Activated naive CD4-positive, alpha-beta T cell treated with Interleukin-2 at 50 U/mL for 16 hours (primary cell): ENCODE results near the gene BTNL3.
"Not testable (repeated sequence)": the region's sequence is repeated elsewhere in the genome, so short reads cannot be mapped to it uniquely, and the experiment has no call there.

Experiments
- DNase-seq: peaks from one replicate; pipeline ENCODE4 v3.0.0-alpha.2; 2020

The BTNL3 gene

DNA sequence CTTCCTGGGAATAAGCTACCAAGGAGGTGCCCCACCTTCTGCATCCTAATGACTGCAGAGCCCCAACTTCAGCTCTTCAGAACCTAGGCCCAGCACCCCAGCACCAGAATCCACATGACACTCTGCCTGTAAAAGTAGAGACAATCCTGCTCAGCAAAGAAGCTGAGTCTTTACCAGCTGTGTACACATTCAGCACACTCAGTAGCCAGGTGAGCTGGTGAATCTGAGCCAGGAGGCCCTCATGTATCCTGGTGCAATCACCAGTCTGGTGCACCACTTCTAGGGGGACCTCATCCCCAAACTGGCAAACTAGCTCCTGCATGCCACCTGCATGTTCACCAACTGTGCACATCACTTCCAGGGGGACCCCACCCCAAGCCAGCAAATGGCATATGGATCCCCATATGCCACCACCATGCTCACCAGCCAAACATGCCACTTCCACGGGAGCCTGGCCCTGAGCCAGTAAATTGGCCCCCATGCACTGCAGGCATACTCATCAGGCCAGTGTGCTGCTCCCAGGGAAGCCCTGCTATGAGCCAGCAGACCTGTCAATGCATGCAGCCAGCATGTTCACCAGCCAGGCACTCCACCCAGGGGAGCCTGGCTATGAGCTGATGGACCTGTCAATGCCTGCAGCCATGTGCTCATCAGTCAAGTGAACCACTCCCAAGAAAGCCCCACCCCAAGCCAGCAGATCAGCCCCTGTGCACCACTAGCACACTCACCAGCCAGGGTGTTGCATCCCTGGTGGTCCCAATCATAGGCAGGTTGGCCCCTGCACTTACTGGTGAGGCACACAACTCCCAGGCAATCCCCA is 35.8 kb downstream of the BTNL3 start:
- DNase-seq = no peak

DNA sequence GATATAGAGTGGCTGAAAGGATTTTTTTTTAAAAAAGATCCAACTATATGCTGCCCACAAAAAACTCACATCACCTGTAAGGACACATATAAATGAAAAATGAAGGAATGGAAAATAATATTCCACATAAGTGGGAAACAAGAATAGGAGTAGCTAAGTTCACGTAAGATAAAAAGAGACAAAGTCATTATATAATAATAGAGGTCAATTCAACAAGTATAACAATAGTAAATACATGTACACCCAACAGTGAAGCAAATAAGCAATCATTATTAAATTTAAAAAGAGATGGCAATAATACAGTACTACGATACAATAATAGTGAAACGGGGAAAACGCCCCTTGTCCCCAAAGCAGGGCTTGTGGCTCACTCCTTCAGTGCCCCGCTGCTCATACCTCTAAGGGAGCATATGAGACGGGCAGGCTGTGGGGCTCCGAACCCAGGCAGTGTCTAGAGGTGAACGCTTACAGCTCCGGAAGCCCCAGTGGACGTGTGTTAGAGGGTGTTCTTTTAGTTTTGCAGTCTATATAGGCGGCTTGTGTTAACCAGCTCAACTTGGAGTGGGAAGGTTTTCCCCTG is 38.9 kb downstream of the BTNL3 start:
- no peak for DNase-seq

DNA sequence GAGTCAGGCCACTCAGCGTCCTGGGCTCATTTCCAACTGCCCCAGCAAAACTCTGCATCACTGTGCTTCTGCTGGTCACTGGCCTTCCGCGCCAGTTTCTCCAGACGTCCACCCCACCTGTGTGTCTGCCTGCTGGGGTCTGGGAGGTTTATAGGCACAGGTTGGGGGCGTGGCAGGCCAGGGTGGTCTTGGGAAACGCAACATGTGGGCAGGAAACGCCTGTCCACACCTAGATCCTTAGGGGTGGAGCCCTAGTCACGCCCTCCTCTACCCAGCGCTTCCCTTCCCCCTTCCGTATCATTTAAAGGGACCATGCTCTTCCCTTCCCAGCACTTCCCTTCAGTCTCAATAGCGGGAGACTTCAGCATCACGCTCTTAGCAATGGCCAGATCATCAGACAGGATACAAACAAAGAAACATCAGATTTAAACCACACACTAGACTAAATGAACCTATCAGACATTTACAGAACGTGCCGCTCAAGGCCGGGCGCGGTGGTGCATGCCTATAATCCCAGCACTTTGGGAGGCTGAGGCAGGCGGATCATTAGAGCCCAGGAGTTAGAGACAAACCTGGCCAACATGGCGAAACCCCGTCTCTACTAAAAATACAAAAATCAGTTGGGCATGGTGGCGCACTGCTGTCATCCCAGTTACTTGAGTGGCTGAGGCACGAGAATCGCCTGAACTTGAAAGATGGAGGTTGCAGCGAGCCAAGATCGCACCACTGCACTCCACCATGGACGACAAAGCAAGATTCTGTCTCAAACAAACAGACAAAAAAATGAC is 39.6 kb downstream of the BTNL3 start:
- DNase-seq = no peak

DNA sequence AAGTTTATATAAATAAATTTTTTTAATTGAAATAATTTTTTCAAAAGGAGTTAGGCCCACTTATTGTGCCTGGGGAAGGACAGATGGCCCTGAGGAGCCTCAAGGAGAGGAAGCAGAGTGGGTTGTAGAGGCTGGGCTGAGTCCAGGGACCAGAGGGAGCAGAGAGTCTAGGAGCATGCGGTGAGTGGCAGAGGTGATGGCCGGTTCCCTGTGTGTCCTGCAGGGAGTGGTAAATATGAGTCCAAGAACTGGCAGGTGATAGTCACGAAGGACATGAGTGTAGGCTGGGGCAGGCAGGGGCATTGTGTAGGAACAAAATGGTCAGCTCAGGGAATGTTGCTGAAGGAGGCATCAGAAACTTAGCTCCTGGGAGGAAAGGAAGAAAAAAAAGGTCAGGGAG is 43.1 kb downstream of the BTNL3 start:
- DNase-seq = no peak

DNA sequence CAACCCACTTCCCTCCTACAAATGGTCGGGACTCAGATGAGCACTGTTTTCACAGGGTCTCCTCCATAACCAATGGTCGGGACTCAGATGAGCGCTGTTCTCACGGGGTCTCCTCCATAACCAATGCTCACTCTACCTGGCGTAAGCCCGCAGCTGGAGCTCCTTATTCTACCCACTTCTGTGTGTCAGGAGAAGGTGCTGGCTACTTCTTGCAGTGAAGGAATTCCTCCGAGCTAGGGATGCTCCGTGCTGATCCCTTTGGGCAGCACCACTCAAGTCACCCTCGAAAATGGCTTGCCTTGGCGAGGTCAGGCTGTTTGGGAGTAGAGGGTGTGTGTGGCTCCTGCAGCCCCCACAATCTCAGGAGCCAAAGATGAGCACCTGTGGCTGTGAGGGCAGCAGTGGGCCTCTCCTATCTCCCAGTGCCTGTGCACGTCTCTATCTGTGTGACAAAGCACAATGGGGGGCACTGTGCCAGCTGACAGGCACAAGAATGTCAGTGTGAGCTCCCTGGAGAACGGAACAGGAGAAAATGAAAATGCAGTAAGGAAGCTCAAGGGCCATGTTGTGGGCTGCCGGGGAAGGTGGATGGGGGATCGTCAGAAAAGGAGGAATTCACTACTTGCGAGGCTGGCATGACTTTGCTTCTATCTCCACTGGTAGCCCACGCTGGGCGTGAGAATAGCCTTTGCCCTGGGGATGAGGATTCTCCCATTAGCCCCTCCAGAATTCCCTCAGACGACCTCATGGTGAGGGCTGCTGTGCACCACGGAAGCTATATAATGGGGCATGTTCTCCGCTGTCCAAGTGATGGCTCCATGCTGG is 47.6 kb downstream of the BTNL3 start:
- DNase-seq = no peak

DNA sequence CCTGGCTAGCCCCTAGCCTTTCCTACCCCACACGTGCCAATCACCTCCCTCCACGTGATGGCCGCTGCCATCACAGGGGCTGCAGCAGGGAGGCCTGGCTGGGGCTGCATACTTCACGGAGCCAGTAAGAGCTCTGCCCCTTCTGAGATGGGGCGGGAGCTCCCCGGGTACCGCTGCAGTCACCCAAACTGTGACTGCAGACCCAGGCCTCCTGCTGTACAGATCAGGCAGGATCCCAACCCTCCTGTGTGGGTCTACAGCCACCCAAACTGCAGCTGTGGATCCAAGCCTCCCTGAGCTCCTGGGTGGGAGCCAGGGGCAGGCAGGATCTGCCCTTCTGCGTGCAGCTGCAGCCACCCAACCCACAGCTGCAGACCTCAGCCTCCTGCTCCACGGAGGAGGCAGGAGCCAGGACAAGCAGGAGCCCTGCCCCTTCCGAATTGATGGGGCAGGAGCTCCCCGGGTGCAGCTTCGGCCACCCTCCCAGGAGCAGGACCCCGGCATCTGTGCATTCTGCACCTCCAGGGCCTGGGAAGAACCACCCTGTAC is 48.2 kb downstream of the BTNL3 start:
- DNase-seq = no peak

DNA sequence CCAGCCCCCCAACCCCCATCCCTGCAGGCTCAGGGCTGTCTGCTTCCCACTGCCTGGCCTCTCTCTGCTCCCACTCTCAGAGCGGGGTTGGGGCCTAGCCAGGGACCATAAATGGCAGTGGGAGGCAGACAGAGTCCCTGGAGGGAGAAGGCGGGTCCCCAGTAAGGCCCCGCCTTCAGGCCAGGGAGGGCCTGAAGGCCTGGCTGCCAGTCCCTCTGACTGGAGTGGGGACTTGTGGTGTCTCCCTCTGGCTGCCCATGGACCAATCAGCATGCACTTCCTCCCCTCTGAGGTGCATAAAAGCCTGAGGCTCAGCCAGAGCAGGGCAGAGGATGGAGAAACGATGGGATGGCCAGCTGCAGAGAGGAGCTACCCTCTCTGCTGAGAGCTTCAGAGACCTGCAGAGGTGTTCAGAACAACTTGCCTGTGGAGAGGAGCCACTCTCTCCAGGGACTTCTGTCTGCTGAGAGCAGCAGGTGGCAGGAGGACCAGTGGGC is 48.8 kb downstream of the BTNL3 start:
- DNase-seq = no peak

DNA sequence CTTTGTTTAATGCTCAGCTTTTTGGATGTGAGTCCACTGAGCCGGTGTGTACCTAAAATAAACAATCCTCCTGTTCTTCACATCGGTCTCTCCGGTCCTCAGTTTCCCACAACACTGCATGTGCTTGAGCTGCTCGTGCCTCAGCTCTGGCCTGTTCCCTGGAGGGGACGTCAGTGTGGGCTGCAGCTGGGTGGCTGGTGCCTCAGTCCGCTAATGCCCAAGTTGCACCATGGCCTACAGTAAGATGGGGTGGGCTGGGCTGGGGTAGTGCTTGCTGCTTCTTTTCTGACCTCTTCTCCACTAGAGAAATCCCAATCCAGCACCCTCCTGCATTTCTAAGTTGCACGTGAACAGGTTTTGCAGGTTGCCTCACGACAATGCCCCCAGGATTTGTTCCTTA is 50.8 kb downstream of the BTNL3 start:
- DNase-seq = no peak

DNA sequence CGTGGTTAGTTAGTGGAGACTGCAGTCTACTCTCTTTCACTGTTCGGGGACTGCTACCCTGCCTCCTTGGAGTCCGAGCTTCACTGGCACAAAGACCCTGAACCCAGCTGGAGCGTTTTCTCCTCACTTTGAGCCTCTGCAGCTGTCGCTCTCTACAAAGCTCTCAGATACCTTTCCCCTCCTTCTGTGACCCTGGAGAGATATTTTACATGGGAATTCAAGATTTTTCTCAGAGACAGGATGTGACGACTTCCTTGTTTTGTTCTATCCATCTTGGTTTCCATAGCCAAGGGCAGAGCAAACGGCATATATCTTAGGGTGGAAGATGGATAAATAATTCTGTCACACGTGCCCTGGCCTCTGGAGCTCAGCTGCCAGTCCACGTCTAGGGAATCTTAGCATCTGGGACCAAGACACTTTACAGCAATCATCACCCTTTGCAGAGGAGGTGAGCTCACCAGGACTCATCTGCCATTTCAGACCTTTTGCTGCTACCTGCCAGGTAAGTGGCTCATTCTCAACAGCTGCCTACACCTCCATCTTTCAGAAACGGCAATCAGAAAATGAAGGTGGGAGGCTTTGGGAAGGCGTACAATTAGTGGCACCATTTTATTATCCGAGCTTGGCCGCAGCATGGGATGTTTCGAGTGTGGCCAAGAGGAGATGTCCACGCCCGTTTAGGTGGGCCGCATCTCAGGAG is 51.4 kb downstream of the BTNL3 start, which contains the start of gene BTNL9:
TSS of gene BTNL9 (plus strand) at position 336 of the 700 bp plus-strand sequence. CDS start 5,224 bp downstream, outside the sequence.
- DNase-seq = no peak

DNA sequence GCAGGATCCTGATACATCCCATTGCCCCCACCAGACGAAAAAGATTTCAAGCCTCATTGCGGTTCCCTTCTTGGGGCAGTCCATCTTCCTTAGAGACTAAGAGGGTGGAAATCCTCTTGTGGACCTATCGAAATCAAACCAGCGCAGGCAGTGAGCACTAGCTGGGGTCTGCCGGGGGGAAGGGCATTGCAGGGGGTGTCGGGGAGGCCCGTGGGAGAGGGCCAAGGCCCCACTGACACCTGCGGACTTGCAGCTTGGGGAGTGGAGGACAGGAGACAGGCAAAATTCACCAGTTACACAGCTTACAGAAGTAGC is 51.9 kb downstream of the BTNL3 start:
- no peak for DNase-seq

DNA sequence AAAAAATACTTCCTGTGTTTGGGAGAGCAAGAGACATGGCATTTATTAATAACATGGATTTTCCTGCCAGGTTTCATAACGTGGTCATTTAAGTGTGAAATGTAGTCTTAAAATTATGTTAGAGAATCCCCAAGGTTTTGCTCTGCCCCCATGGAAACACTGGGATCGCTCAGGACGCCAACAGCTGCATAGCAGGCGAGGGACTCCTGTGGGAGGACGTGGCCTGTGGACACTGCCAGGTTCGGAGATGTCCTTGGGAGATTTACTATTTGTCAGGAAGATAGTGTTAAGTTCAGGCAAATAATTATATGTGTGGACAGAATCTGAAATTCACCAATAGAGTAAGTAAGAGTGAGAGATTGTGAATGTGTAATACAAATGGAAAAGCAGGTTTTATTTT is 52.4 kb downstream of the BTNL3 start:
- no peak for DNase-seq

DNA sequence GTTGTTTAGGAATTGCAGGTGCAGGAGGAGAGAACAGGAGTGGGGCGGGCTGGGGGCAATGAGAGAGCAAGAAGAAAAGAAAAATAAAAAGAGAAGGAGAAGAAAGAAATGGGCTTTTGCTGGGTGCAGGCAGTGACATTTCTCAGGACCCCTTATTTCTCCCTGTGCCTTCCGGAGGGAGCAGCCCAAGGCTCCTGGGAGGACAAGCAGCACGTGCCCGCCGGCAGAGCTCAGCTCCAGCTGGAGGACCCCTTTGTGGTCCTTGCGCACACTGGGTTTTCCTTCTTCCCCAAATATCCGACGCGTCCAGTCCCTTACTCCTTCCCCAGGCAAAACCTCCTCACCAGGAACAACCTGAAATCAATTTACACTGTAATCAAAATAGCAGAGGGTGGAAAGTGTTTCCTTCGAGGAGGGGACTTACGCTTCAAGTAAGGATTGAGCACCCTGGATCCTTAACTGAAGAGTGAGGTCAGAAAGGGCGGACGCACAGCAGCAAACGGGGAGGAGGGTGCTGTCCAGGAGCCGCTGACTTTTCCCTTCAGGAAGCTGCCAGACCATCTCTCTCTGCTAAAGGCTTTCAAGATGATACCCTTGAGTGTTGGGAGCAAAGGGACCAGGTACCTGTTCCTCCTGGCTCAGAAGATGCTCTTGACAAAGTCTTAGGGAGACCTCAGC is 53.5 kb downstream of the BTNL3 start:
- no peak for DNase-seq

DNA sequence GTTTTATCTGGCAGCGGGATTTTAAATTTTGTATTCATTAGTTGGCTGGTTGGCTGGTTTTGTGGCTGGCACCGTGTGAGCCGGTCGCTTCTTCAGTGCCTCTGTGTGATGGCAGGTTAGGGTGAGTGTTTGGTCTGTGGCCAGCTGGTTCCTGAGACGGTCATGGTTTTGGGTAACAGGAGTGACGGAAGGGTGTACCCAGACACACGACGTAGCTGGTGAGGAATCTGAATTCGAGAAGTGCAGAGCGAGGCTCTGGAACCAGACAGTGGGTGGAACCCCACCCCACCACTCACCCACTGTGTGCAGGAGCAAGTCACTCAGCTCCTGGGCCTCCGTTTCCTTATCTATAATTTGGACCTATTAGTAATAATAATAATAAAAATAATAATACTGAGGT is 54.1 kb downstream of the BTNL3 start:
- no peak for DNase-seq

DNA sequence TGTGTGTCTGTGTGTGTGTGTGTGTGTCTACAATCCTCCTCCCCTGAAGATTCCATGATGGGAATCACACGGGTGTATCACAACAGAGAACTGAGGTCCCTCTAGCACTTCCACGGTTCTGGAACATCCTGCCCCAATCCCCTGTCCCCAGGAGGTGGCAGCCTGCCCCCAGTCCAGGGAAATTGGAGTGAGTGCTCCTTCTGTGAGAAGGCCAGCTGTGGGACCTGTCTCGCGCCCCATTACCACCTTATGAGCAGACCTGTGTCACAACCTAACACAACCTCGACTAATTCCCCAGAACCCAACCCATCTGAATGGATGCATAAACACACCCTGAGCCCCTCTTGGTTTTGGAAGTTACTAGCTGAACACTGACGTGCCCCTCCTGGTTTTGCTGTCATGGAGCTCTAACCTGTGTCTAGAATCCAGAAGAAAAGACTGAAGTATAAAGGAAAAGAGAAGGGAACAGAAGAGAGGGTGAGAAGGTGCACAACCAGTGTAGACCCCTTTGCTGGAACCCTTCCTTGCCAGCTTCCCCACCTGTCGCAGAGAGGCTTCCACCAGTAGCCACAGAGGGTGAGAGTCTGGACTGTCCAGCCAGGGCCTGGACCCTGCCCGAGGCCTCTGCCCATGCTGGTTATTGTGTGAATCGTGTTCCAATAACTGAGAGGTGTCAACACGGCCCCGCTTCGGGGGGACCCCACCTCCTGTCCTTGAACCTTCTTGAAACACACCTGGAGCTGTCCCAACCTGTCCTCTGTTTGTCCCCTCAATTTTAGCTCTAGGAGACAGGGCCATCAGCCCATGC is 54.8 kb downstream of the BTNL3 start:
- DNase-seq = no peak

DNA sequence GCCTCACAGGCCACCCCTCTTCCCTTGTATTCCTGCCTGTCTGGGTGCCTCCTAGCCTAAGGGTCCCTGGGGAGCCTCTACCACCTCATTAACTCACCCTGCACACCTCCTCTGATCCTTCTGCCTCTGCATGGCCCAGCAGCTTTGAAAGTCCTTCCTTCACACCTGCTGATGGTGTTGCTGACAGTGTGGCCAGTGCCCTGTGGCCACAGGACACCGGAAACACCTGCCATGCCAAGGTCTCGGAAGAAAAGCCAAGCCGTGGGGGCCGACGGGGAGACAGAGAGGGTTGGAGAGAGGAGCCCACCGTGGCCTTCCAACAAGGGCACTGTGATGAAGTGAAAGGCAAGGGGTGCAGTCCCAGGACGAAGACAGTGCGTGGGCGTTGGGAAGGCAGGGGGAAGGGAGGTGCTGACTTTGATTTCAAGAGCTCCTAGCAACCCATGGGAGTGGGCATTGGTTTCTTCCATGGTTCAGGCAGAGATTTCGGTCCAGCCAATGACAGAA is 55.5 kb downstream of the BTNL3 start:
- DNase-seq = no peak

DNA sequence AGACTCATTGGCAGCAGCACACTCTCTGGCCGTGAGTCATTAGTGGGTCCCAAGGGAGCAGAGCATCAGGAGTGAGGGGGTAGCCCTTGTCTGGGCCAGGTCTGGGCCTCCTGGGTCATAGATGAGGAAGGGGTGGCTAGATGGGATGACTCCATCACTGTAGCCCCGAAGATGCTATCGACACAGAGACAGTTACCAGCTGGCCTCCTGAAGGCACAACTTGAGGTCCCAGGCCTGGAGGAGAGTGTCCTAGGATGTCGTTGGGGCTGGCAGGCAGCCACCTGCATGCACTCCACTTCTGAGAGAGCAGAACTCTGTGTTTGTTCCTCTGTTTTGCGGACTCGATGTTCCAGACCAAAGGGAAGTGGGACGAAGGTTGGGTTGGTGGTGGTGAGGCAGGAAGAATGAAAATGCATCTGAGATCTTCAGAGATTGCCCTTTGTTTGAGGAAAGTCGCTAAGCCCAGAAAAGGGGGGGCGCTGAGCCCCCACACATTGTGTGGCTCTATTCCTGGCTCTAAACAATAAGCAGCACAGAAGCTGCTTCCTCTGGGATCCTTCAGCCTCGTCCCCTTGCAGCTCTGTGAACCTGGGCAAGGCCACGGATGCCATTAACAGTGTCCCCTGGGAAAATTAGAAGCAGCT is 56.1 kb downstream of the BTNL3 start:
- no peak for DNase-seq

DNA sequence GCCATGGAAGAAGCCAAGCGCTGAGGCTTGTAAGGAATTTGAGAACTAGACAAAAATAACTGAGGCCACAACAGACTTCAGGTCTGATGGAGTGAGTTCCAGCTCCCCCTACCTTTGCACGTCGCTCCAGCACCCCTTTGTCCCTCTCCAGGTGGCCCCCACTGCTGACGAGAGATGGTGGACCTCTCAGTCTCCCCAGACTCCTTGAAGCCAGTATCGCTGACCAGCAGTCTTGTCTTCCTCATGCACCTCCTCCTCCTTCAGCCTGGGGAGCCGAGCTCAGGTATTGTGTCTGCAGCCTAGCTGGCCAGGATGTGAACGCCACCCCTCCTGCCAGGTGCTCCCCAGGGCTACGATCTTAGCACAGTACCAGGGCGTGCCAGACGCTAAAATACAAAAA is 56.7 kb downstream of the BTNL3 start:
- DNase-seq = no peak

DNA sequence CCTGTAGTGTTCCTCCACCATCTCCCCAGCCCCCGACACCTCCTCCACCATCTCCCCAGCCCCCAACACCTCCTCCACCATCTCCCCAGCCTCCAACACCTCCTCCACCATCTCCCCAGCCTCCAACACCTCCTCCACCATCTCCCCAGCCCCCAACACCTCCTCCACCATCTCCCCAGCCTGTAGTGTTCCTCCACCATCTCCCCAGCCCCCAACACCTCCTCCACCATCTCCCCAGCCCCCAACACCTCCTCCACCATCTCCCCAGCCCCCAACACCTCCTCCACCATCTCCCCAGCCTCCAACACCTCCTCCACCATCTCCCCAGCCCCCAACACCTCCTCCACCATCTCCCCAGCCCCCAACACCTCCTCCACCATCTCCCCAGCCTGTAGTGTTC is 57.2 kb downstream of the BTNL3 start:
- not testable (repeated sequence) for DNase-seq

DNA sequence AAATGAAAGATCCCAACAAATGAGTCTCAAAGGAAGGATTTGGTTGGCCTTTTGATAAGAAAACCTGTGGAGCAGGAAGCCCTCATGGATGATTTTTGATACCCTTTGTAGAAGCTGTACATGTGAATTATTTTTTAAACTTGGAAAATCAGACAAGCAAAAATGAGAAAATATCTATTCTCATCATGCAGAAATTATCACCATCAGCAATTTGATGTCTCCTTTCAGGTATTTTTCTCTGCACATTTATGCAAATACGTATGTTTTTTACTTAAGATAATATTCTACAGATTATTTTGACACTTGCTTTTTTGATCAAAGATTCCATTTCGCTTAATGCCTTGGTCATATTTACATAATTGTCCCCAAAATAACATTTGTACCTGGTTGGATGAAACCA is 58.6 kb downstream of the BTNL3 start:
- no peak for DNase-seq

DNA sequence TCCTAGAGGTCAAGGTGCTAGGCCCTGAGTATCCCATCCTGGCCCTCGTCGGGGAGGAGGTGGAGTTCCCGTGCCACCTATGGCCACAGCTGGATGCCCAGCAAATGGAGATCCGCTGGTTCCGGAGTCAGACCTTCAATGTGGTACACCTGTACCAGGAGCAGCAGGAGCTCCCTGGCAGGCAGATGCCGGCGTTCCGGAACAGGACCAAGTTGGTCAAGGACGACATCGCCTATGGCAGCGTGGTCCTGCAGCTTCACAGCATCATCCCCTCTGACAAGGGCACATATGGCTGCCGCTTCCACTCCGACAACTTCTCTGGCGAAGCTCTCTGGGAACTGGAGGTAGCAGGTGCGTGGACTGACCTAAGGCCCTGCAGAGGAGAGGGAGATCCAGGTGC is 59.3 kb downstream of the BTNL3 start:
- DNase-seq = no peak
